NCI-H2029 (cell line): ENCODE measurements around the gene RER1.

Experiments
- DNase-seq: peaks from one replicate; lab custom pipeline; 2025; lab: John Stamatoyannopoulos, UW

RER1 gene

GRCh38 chr1:2445162-2445822 is 53.7 kb downstream of the RER1 start:
- DNase-seq = no peak

GRCh38 chr1:2445823-2446215 is 54.2 kb downstream of the RER1 start:
- DNase-seq = no peak

GRCh38 chr1:2446394-2446793 is 54.8 kb downstream of the RER1 start:
- no peak for DNase-seq

GRCh38 chr1:2446861-2447260 is 55.2 kb downstream of the RER1 start:
- no peak for DNase-seq

- DNase-seq = no peak
Measured at GRCh38 chr1:2447276-2448097, 55.8 kb downstream of the RER1 start.

DNA sequence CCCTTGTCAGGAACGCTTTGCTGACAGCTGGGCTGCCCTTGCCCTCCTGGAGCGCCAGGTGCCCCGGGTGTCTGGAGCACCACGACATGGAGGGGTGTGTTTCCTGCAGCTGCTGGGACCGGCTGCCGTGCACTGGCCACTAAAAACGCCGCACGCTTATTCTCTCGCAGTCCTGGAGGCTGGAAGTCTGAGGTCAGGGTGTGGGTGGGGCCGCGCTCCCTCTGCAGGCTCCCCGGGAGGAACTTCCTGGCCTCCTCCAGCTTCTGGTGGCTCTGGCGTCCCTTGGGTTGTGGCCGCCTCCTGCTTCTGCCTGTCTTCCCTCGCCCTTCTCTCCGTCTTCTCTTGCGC is 56.4 kb downstream of the RER1 start:
- no peak for DNase-seq

GRCh38 chr1:2449636-2450454 is 58.2 kb downstream of the RER1 start:
- DNase-seq = no peak

DNA sequence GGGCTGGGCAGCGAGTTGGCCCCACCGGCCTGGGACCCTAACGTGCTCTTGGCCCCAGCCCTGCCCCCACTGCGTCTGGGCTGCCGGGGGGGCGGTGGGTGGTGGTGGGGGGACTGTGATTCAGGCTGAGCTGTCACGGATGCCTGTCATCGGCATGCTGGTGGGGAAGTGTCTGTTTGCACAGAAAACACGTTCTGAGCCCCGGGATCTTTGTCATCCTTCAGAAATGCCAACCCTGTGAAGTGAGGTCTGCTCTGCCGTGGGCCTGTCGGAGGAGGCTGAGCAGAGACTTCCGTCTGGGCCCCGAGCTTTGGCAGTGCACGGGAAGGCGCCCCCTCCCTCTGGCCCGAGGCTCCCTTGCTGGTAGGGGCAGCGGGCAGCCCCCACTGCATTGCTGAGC is 60.1 kb downstream of the RER1 start:
- DNase-seq = no peak

GRCh38 chr1:2452201-2452931 is 60.7 kb downstream of the RER1 start:
- DNase-seq = no peak

DNA sequence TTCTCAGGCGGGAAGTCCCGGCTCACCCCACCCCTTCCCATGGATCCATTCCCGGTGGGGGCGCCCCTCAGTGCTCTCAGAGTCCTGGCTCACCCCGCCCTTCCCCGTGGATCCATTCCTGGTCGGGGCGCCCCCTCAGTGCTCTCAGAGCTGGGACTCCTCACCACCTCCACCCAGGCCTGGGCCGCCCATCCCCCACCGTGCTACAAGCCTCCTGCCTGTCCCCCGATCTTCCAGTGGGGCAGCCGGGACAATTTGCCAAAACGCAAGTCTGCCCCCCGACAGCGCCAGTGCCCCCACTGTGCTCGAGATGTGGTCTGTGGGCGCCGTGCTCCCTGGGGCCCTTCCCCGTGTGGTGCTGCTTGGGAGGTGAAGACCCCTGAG is 61.3 kb downstream of the RER1 start:
- DNase-seq = no peak

- DNase-seq = no peak
Measured at GRCh38 chr1:2454227-2454626, 62.6 kb downstream of the RER1 start.
